ENCODE results near the gene DDX47.
"Not testable (repeated sequence)": the region's sequence is repeated elsewhere in the genome, so short reads cannot be mapped to it uniquely, and the experiment has no call there.

- TF ChIP-seq TOX (CRISPR knock-in tag; IDR thresholded peaks at IDR 0.05; ENCODE audit: borderline replicate concordance); TSHZ2 (CRISPR knock-in tag; IDR thresholded peaks at IDR 0.05); OSR1 (CRISPR knock-in tag; IDR thresholded peaks at IDR 0.05); ZFP3 (CRISPR knock-in tag; IDR thresholded peaks at IDR 0.05); TCF4 (CRISPR knock-in tag; IDR thresholded peaks at IDR 0.05; ENCODE audit: borderline replicate concordance); ZC3H10 (CRISPR knock-in tag; IDR thresholded peaks at IDR 0.05); PATZ1 (CRISPR knock-in tag; IDR thresholded peaks at IDR 0.05; ENCODE audit: borderline replicate concordance); POU6F1 (CRISPR knock-in tag; IDR thresholded peaks at IDR 0.05; ENCODE audit: borderline replicate concordance, low read depth); RARB (CRISPR knock-in tag; IDR thresholded peaks at IDR 0.05); ZNF8 (CRISPR knock-in tag; IDR thresholded peaks at IDR 0.05): not testable (repeated sequence)
Observed at GRCh38 chr12:12846780-12847179, 33.6 kb downstream of the DDX47 start.
